HepG2 (cell line): Measurements from ENCODE around the gene CCDC9B. TPM values are rescaled to one million over a fixed set of nuclear protein-coding genes. Genes with fewer than 3 reads are reported as not detected.
A peak's percentile ranks its signal among the peaks of the same experiment; 100 is the strongest.

Experiments used
- AGO1 ChIP-seq: fragments of 200-400 bp; formaldehyde crosslinking; IDR thresholded peaks from 2 replicates; pipeline ENCODE4 v1.6.1; 2017; ENCODE audit warnings: mild to moderate bottlenecking, low read depth, low read length, moderate library complexity; ENCODE audit not compliant: poor library complexity, severe bottlenecking
- ATF4 ChIP-seq, 2 experiments: fragments of 450-650 bp in 1 of 2; sonication (generic) in 1 of 2; formaldehyde crosslinking; IDR thresholded peaks; 2 replicates each; pipeline versions ENCODE4 v1.5.0 to v1.8.0; 2020 to 2022; ENCODE audit warnings: mild to moderate bottlenecking in 1 of 2, missing genetic modification reagents in 1 of 2
- DMAP1 ChIP-seq: IDR thresholded peaks from 2 replicates; pipeline ENCODE4 v1.6.1; 2016
- DZIP1 ChIP-seq: sonication (generic); formaldehyde crosslinking; IDR thresholded peaks from 2 replicates; pipeline ENCODE4 v1.5.0; 2020; ENCODE audit warnings: mild to moderate bottlenecking, missing genetic modification reagents
- HNRNPLL ChIP-seq: fragments of 200-400 bp; formaldehyde crosslinking; IDR thresholded peaks from 2 replicates; pipeline ENCODE4 v1.6.1; 2017; ENCODE audit warnings: mild to moderate bottlenecking, low read depth, low read length; ENCODE audit not compliant: poor library complexity, severe bottlenecking
- KDM2A ChIP-seq: sonication (generic); formaldehyde crosslinking; IDR thresholded peaks from 2 replicates; pipeline ENCODE4 v1.4.0; 2020; ENCODE audit warnings: low read depth, missing genetic modification reagents, borderline replicate concordance
- NFYB ChIP-seq: sonication (generic); formaldehyde crosslinking; IDR thresholded peaks from 2 replicates; pipeline ENCODE4 v1.4.0; 2020; ENCODE audit warnings: missing genetic modification reagents
- PBX3 ChIP-seq: sonication (generic); formaldehyde crosslinking; IDR thresholded peaks from 2 replicates; pipeline ENCODE4 v1.8.1; 2023; ENCODE audit warnings: missing genetic modification reagents, inconsistent platforms, borderline replicate concordance
- POLR2AphosphoS5 ChIP-seq: IDR thresholded peaks from 2 replicates; pipeline ENCODE4 v1.6.1; 2012; ENCODE audit warnings: low read depth, low read length
- SOX5 ChIP-seq: IDR thresholded peaks from 2 replicates; pipeline ENCODE4 v1.6.1; 2016; ENCODE audit warnings: borderline replicate concordance
- THAP11 ChIP-seq: IDR thresholded peaks from 2 replicates; pipeline ENCODE4 v1.6.1; 2016; ENCODE audit warnings: missing biosample characterization, missing genetic modification reagents
- UBTF ChIP-seq: sonication (generic); formaldehyde crosslinking; IDR thresholded peaks from 2 replicates; pipeline ENCODE4 v1.4.0; 2020; ENCODE audit warnings: mild to moderate bottlenecking, missing genetic modification reagents
- ZMAT3 ChIP-seq: sonication (generic); formaldehyde crosslinking; conservative IDR thresholded peaks from 2 replicates; pipeline ENCODE4 v1.7.0; 2021; ENCODE audit warnings: missing genetic modification reagents
- ZNF18 ChIP-seq: sonication (generic); formaldehyde crosslinking; IDR thresholded peaks from 2 replicates; pipeline ENCODE4 v1.8.0; 2022; ENCODE audit warnings: mild to moderate bottlenecking, missing genetic modification reagents; ENCODE audit not compliant: insufficient replicate concordance
- ZNF230 ChIP-seq: sonication (generic); formaldehyde crosslinking; IDR thresholded peaks from 2 replicates; pipeline ENCODE4 v1.4.0; 2020; ENCODE audit warnings: mild to moderate bottlenecking, missing genetic modification reagents
- ZNF382 ChIP-seq: sonication (generic); formaldehyde crosslinking; IDR thresholded peaks from 2 replicates; pipeline ENCODE4 v1.5.0; 2020; ENCODE audit warnings: missing genetic modification reagents, mild to moderate bottlenecking, borderline replicate concordance
- ZNF451 ChIP-seq: sonication (generic); formaldehyde crosslinking; IDR thresholded peaks from 2 replicates; pipeline ENCODE4 v1.5.0; 2020; ENCODE audit warnings: mild to moderate bottlenecking, missing genetic modification reagents
- ZNF572 ChIP-seq: sonication (generic); formaldehyde crosslinking; IDR thresholded peaks from 2 replicates; pipeline ENCODE4 v1.5.1; 2020; ENCODE audit warnings: mild to moderate bottlenecking, missing genetic modification reagents
- ZNF749 ChIP-seq: sonication (generic); formaldehyde crosslinking; IDR thresholded peaks from 2 replicates; pipeline ENCODE4 v1.8.0; 2022; ENCODE audit warnings: mild to moderate bottlenecking, missing genetic modification reagents, moderate library complexity, borderline replicate concordance
- ZSCAN12 ChIP-seq: sonication (generic); formaldehyde crosslinking; IDR thresholded peaks from 2 replicates; pipeline ENCODE4 v1.9.0; 2021; ENCODE audit warnings: mild to moderate bottlenecking, missing genetic modification reagents
- polyA plus RNA-seq, 8 experiments: library from polyadenylated mRNA; depleted of rRNA in 3 of 8; stranded (reverse) in 7 of 8; unstranded in 1 of 8; fragments of >200 nt; fragmentation: Illumina TruSeq in 4 of 8; extraction: Trizol in 4 of 8; gene quantifications; 2 replicates each; pipeline versions ENCODE4 v1.2.1 to v1.2.3, GENCODE V29; 2011 to 2016; ENCODE audit warnings: low read depth in 4 of 8, missing spikeins in 1 of 8, mixed read lengths in 1 of 8; ENCODE audit not compliant: insufficient read depth in 1 of 8
- total RNA-seq, 5 experiments: library from RNA; depleted of rRNA; stranded (reverse); fragments of >200 nt; fragmentation: Illumina TruSeq; extraction: Trizol; gene quantifications; 2 replicates each; pipeline ENCODE4 v1.2.3, GENCODE V29; 2016; ENCODE audit warnings: low read depth in 1 of 5

Gene CCDC9B
- total and polyA plus RNA-seq, 2 of the 13 experiments (the other 11 are each of a cell fraction or from before 2014, with no cell fraction given): 0.98 to 1.6 TPM

- no peak for TF ChIP-seq PBX3 (CRISPR knock-in tag)
- peak; percentile 51; the same call in 1 of the 2 replicates for TF ChIP-seq ZNF572 (CRISPR knock-in tag)
- 0 out of 2 replicates have a peak, but pooled peaks have one; percentile 15 for TF ChIP-seq SOX5
- peak; percentile 52; the same call in 1 of the 2 replicates for TF ChIP-seq DMAP1 (CRISPR knock-in tag)
- peak; percentile 72 for TF ChIP-seq ZNF18
- no peak for TF ChIP-seq HNRNPLL
- no peak for TF ChIP-seq NFYB
- TF ChIP-seq ZMAT3 (CRISPR knock-in tag): 0 out of 2 replicates have a peak, but pooled peaks have one; percentile 34
- TF ChIP-seq AGO1: peak; percentile 50
- peak; percentile 54 for TF ChIP-seq KDM2A (CRISPR knock-in tag)
- TF ChIP-seq UBTF: peak; percentile 82
- peak; percentile 87; the same call in 1 of the 2 replicates for TF ChIP-seq DZIP1
- TF ChIP-seq ZSCAN12 (CRISPR knock-in tag): no peak
- TF ChIP-seq ZNF451 (CRISPR knock-in tag): no peak
- peak; percentile 68 for TF ChIP-seq THAP11 (CRISPR knock-in tag)
- TF ChIP-seq POLR2AphosphoS5: peak; percentile 72
- no peak for TF ChIP-seq ZNF230 (CRISPR knock-in tag)
- TF ChIP-seq ZNF382 (CRISPR knock-in tag): no peak
- peak in 1 of 2 experiments; percentile 88; a peak in 2 of 4 replicates for TF ChIP-seq ATF4 (CRISPR knock-in tag; IDR thresholded peaks at IDR 0.05)
- no peak for TF ChIP-seq ZNF749
Observed at GRCh38 chr15:40382580-40383456, 42.1 kb upstream of the CCDC9B start, which contains the start of gene KNSTRN (continued).
